H1 (cell line): ENCODE data around the gene LEO1. TPM values are rescaled to one million over a fixed set of nuclear protein-coding genes. Genes with fewer than 3 reads are reported as not detected.

Source experiments
- CBX8 ChIP-seq: fragments of 300-800, 300-1000 bp; sonication (generic); IDR thresholded peaks from 2 replicates; pipeline ENCODE4 v1.7.1; 2016; ENCODE audit warnings: low read depth, low read length, borderline replicate concordance
- RFX5 ChIP-seq: IDR thresholded peaks from 2 replicates; pipeline ENCODE4 v1.6.1; 2011; ENCODE audit warnings: low read depth, low read length, improper control_type of control experiment, borderline replicate concordance
- SAP30 ChIP-seq: fragments of 300-600 bp; sonication (generic); IDR thresholded peaks from 2 replicates; pipeline ENCODE4 v1.7.1; 2012; ENCODE audit warnings: low read length, moderate library complexity, mild to moderate bottlenecking, inconsistent platforms; ENCODE audit not compliant: insufficient read depth, insufficient replicate concordance
- polyA plus RNA-seq, 7 experiments: library from polyadenylated mRNA; depleted of rRNA in 3 of 7; stranded (reverse) in 5 of 7; unstranded in 2 of 7; fragments of >200 nt in 5 of 7; fragments of 200-250 nt in 2 of 7; gene quantifications; 1 replicate in 5 of 7; 2 replicates in 1 of 7; 4 replicates in 1 of 7; pipeline versions ENCODE4 v1.2.1 to v1.2.3, GENCODE V29; 2011 to 2013; ENCODE audit warnings: missing spikeins in 2 of 7, mixed read lengths in 2 of 7
- total RNA-seq: library from RNA; stranded (reverse); fragmentation: NEBNext Ultra II Directional; extraction: Animal tissue kit (Norgen Biotek cat#: 25700); gene quantifications from 2 replicates; pipeline ENCODE4 v1.2.1, GENCODE V29; 2021

The LEO1 gene
- total and polyA plus RNA-seq, 2 of the 8 experiments (the other 6 are each of a cell fraction or from before 2014, with no cell fraction given): 1.6 to 27.4 TPM

- TF ChIP-seq SAP30 (no peak), RFX5 (no peak), CBX8 (no peak)
These were observed 40.1 kb upstream of the LEO1 start (continued) for GRCh38 chr15:52011711-52012144.
